Endothelial cell of umbilical vein (primary cell): Measurements from ENCODE around the gene ACSS1. TPM values are rescaled to one million over a fixed set of nuclear protein-coding genes. Genes with fewer than 3 reads are reported as not detected.

ENCODE experiments used
- BruUV-seq: library from RNA; stranded (reverse); fragments of 400-500 nt; replicated peaks from 2 replicates; lab custom pipeline; 2021; lab: Mats Ljungman, UMichigan
- CTCF ChIA-PET: fragments of 300-600, 350-600 bp; sonication (Branson Sonifier 250); formaldehyde crosslinking; loops from one replicate; lab custom pipeline; 2021; ENCODE audit warnings: antibody characterized with exemption, inconsistent platforms; lab: Charles Lee
- POLR2A ChIA-PET: fragments of 300-600, 350-600 bp; sonication (Branson Sonifier 250); formaldehyde crosslinking; loops from one replicate; lab custom pipeline; 2021; ENCODE audit warnings: antibody characterized with exemption, inconsistent platforms; lab: Charles Lee
- DNase-seq: peaks from one replicate; pipeline ENCODE4 v3.0.0-alpha.2; 2011; ENCODE audit warnings: low read depth, low spot score
- FAIRE-seq: peaks from 2 replicates; lab custom pipeline; 2011; peaks lifted over from hg19 to GRCh38; lab: Jason Lieb, UNC
- H2AFZ ChIP-seq: 2 replicates; pipeline ENCODE4 v1.6.0; 2012; ENCODE audit warnings: low read depth, low read length, control low read depth, inconsistent platforms
- H3K27ac ChIP-seq: 2 replicates; pipeline ENCODE4 v1.5.1; 2011; ENCODE audit warnings: low read depth, mild to moderate bottlenecking, control low read depth, low read length, moderate library complexity; ENCODE audit not compliant: insufficient read depth
- H3K27me3 ChIP-seq, 2 experiments: 2 replicates each; pipeline versions ENCODE4 v1.6.0 to v1.6.1; 2011; ENCODE audit warnings: low read length in 2 of 2, mixed read lengths in 1 of 2; ENCODE audit not compliant: control insufficient read depth in 2 of 2, insufficient read depth in 2 of 2
- H3K36me3 ChIP-seq, 2 experiments: 2 replicates in 1 of 2; 3 replicates in 1 of 2; pipeline ENCODE4 v1.5.1; 2011; ENCODE audit warnings: low read length in 2 of 2, mild to moderate bottlenecking in 1 of 2, moderate library complexity in 1 of 2; ENCODE audit not compliant: control insufficient read depth in 2 of 2, insufficient read depth in 2 of 2; ENCODE audit errors: extremely low read depth in 1 of 2
- H3K4me1 ChIP-seq: 3 replicates; pipeline ENCODE4 v1.5.1; 2011; ENCODE audit warnings: mild to moderate bottlenecking, low read length; ENCODE audit not compliant: control insufficient read depth, insufficient read depth; ENCODE audit errors: extremely low read depth
- H3K4me2 ChIP-seq: 2 replicates; pipeline ENCODE4 v1.6.1; 2011; ENCODE audit warnings: low read length, control low read depth, mixed read lengths; ENCODE audit not compliant: insufficient read depth
- H3K4me3 ChIP-seq, 3 experiments: fragments of 200-600 bp in 1 of 3; sonication (generic), shearing (Covaris generic) in 1 of 3; replicated peaks in 1 of 3; 2 replicates each; pipeline ENCODE4 v1.5.1; 2011 to 2016; ENCODE audit warnings: control low read depth in 3 of 3, low read length in 3 of 3, mild to moderate bottlenecking in 2 of 3, inconsistent platforms in 1 of 3, low read depth in 1 of 3, moderate library complexity in 1 of 3; ENCODE audit not compliant: insufficient read depth in 1 of 3
- H3K79me2 ChIP-seq: 2 replicates; pipeline ENCODE4 v1.6.0; 2012; ENCODE audit warnings: low read length, inconsistent platforms; ENCODE audit not compliant: control insufficient read depth, insufficient read depth
- H3K9ac ChIP-seq: replicated peaks from 2 replicates; pipeline ENCODE3; 2011; ENCODE audit warnings: low read length, control low read depth; ENCODE audit not compliant: insufficient read depth; ENCODE audit errors: extremely low read depth
- H3K9me1 ChIP-seq: replicated peaks from 3 replicates; pipeline ENCODE4 v1.6.0; 2011; ENCODE audit warnings: mild to moderate bottlenecking, low read length; ENCODE audit not compliant: control insufficient read depth, insufficient read depth; ENCODE audit errors: extremely low read depth
- H3K9me3 ChIP-seq: replicated peaks from 2 replicates; pipeline ENCODE4 v1.5.1; 2012; ENCODE audit warnings: low read length, inconsistent platforms; ENCODE audit not compliant: control insufficient read depth, insufficient read depth
- H4K20me1 ChIP-seq: replicated peaks from 2 replicates; pipeline ENCODE3; 2011; ENCODE audit warnings: mild to moderate bottlenecking, low read length; ENCODE audit not compliant: control insufficient read depth, insufficient read depth; ENCODE audit errors: extremely low read depth
- EZH2 ChIP-seq: IDR thresholded peaks from 2 replicates; pipeline ENCODE4 v1.6.1; 2012; ENCODE audit warnings: borderline replicate concordance, low read depth, mild to moderate bottlenecking, moderate library complexity, low read length, inconsistent platforms; ENCODE audit not compliant: severe bottlenecking
- FOS ChIP-seq: IDR thresholded peaks from 2 replicates; pipeline ENCODE4 v1.6.1; 2011; ENCODE audit warnings: mild to moderate bottlenecking, low read length, moderate library complexity, borderline replicate concordance; ENCODE audit not compliant: insufficient read depth
- GATA2 ChIP-seq: IDR thresholded peaks from 2 replicates; pipeline ENCODE4 v1.7.0; 2011; ENCODE audit warnings: low read depth, mild to moderate bottlenecking, moderate library complexity, mixed read lengths, low read length; ENCODE audit not compliant: insufficient read length, insufficient read depth
- JUN ChIP-seq: IDR thresholded peaks from 2 replicates; pipeline ENCODE4 v1.6.1; 2011; ENCODE audit warnings: borderline replicate concordance, low read depth; ENCODE audit not compliant: insufficient read length, insufficient read depth
- MYC ChIP-seq: IDR thresholded peaks from one replicate; pipeline ENCODE4 v1.6.1; 2011; ENCODE audit warnings: mild to moderate bottlenecking, low read depth, low read length
- POLR2A ChIP-seq: IDR thresholded peaks from 2 replicates; pipeline ENCODE4 v1.6.1; 2012; ENCODE audit warnings: low read depth, mild to moderate bottlenecking, control low read depth, low read length
- POLR2AphosphoS5 ChIP-seq: IDR thresholded peaks from 2 replicates; pipeline ENCODE4 v1.6.1; 2012; ENCODE audit warnings: low read depth, mild to moderate bottlenecking, control low read depth, low read length, moderate library complexity; ENCODE audit not compliant: insufficient read depth
- dilution Hi-C: fragments of 300-500 bp; cut with MboI; formaldehyde crosslinking; loops from one replicate; pipeline ENCODE4 v1.15.0; 2019; ENCODE audit warnings: low sequenced_read_pairs; ENCODE audit not compliant: extremely low pct_ligation_motif_present
- intact Hi-C: fragments of 100-400 bp; cut with micrococcal nuclease; formaldehyde crosslinking; loops from one replicate; pipeline ENCODE4 v1.10.0; 2022
- polyA plus RNA-seq, 4 experiments: library from polyadenylated mRNA; depleted of rRNA in 3 of 4; stranded (reverse) in 3 of 4; unstranded in 1 of 4; fragments of >200 nt; gene quantifications; 2 replicates each; pipeline versions ENCODE4 v1.2.1 to v1.2.3, GENCODE V29; 2011 to 2012; ENCODE audit warnings: missing spikeins in 1 of 4
- total RNA-seq: library from RNA; stranded (reverse); gene quantifications from 2 replicates; pipeline ENCODE4 v1.2.3, GENCODE V29; 2021
- TF ChIP-seq, protein P1 (sequence below), 2 donors: IDR thresholded peaks; 1 replicate in 1 of 2; 2 replicates in 1 of 2; pipeline ENCODE4 v1.5.1; 2011; ENCODE audit warnings: low read length in 2 of 2, mild to moderate bottlenecking in 2 of 2, moderate library complexity in 2 of 2, control low read depth in 1 of 2, inconsistent platforms in 1 of 2, low read depth in 1 of 2; ENCODE audit not compliant: insufficient read depth in 1 of 2; ENCODE audit errors: extremely low read depth in 1 of 2
- TF ChIP-seq, protein P2 (sequence below): IDR thresholded peaks from 2 replicates; pipeline ENCODE4 v1.6.1; 2011; ENCODE audit not compliant: insufficient read depth, insufficient read length

Gene ACSS1
- total and polyA plus RNA-seq, 2 donors (not counting 3 experiments of a cell fraction or from before 2014, with no cell fraction given): 6.2 to 17.9 TPM

DNA sequence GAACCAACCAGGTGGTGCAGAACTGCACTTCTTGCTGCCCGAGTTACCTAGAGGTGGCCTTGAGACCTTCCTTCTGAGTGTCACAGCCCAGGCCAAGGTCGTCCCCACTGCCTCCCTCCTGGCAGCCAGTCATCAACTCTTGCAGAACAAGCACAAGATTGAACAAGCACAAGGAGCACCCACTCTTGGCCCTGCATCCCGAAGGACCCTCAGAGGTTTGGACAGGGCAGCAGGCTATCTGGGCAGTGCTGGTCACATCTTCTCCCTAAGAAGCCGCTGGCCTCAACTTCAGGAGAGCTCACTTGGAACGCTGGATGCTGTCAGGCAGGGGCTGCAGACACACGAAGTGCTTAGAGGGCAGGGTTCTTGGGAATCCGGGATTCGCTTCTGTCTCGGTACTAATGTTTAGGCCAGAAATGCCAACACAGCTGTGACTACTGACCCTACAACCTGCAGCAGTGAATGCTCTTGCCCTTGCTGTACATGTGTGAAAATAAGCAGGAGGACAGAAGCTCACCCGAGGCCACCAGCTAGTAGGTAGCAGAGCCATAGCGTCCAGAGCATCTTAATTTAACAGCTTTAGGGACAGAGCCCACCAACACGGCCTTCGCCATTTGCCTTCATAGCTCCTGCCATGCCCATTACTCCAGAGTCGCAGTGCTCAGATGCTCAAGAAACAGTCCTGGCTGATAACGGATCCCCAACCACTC, 4.0 kb upstream of the ACSS1 start:
- Histone ChIP-seq H4K20me1 (no peaks in the 10 kb centered on the region), H3K27me3 (peaks cover 15 to 16% of the 10 kb centered on the region in 2 experiments), H3K4me2 (no peak overlapping the region), H2AFZ (no peak overlapping the region), H3K9me1 (no peaks in the 10 kb centered on the region), H3K4me3 (no peak overlapping the region), H3K79me2 (no peaks in the 10 kb centered on the region), H3K4me1 (peaks cover 4% of the 10 kb centered on the region), H3K36me3 (no peaks in the 10 kb centered on the region), H3K27ac (no peak overlapping the region), H3K9me3 (no peaks in the 10 kb centered on the region), H3K9ac (no peak overlapping the region)
- FAIRE-seq (no peak), DNase-seq (no peak)
- intact Hi-C loops (no loop called here), dilution Hi-C loops (no loop called here)
- CTCF ChIA-PET: interaction anchor here (1.1 to 4.4 kb wide), 2 partner anchors 67 to 186 kb away, joined by 3 to 96 read pairs; partner anchors contain the start of genes APMAP and PYGB
- TF ChIP-seq, protein P1, sequence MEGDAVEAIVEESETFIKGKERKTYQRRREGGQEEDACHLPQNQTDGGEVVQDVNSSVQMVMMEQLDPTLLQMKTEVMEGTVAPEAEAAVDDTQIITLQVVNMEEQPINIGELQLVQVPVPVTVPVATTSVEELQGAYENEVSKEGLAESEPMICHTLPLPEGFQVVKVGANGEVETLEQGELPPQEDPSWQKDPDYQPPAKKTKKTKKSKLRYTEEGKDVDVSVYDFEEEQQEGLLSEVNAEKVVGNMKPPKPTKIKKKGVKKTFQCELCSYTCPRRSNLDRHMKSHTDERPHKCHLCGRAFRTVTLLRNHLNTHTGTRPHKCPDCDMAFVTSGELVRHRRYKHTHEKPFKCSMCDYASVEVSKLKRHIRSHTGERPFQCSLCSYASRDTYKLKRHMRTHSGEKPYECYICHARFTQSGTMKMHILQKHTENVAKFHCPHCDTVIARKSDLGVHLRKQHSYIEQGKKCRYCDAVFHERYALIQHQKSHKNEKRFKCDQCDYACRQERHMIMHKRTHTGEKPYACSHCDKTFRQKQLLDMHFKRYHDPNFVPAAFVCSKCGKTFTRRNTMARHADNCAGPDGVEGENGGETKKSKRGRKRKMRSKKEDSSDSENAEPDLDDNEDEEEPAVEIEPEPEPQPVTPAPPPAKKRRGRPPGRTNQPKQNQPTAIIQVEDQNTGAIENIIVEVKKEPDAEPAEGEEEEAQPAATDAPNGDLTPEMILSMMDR (IDR thresholded peaks at IDR 0.05; ENCODE audit: extremely low read depth in 1 of 2, insufficient read depth in 1 of 2, low read depth in 1 of 2, low read length in 2 of 2): no peak
- TF ChIP-seq, protein P2, sequence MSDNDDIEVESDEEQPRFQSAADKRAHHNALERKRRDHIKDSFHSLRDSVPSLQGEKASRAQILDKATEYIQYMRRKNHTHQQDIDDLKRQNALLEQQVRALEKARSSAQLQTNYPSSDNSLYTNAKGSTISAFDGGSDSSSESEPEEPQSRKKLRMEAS: no peak
- BruUV-seq: no TSS peak
- POLR2A ChIA-PET: no interaction called here

DNA sequence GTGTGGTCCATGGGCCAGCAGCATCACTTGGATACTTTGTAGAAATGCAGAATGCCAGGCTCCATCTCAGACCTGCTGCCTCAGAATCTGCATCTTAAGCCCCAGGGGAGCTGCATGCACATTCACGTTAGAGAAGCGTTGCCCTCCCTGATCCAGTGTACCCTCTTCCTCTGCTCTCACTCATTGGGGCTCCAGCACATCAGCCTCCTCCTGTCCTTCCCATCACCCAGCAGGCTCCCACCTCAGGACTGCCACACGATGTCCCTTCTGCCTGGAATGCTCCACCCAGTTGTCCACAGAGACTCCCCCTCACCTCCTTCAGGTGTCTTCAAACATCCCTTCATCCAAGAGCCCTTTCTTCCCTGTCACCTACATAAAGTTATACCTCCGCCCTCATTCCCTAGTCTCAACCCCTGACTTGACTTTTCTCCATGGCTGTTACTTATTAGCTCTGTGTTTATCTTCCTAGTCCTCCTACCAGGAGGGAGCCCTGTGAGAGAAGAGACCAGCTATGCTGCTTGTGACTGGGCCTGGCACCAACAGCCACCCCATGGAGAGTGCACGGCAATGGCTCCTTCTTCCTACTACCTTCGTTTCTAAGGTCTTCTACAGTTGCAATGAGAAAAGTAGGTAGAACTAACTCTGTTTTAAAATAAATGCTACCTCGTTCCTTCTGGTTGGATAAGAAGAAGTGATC, 3.3 kb upstream of the ACSS1 start:
- H3K36me3 ChIP-seq: no peaks in the 10 kb centered on the region
- FAIRE-seq: no peak
- no peak overlapping the region for H2AFZ ChIP-seq
- no peaks in the 10 kb centered on the region for H3K9me3 ChIP-seq
- no peaks in the 10 kb centered on the region for H3K9me1 ChIP-seq
- peaks cover 15 to 16% of the 10 kb centered on the region in 2 experiments for H3K27me3 ChIP-seq
- TF ChIP-seq, protein P2: no peak
- TF ChIP-seq, protein P1 (IDR thresholded peaks at IDR 0.05; ENCODE audit: extremely low read depth in 1 of 2, insufficient read depth in 1 of 2, low read depth in 1 of 2, low read length in 2 of 2): no peak
- TF ChIP-seq MYC (no peak), FOS (no peak), JUN (no peak), POLR2AphosphoS5 (no peak), GATA2 (no peak), EZH2 (no peak), POLR2A (no peak)
- H3K27ac ChIP-seq: no peak overlapping the region
- BruUV-seq: no TSS peak
- H3K9ac ChIP-seq: no peak overlapping the region
- H4K20me1 ChIP-seq: no peaks in the 10 kb centered on the region
- intact Hi-C loops (no loop called here), dilution Hi-C loops (no loop called here)
- peaks cover 7% of the 10 kb centered on the region for H3K4me1 ChIP-seq
- no peak overlapping the region for H3K4me2 ChIP-seq
- ChIA-PET POLR2A (no interaction called here), CTCF (no interaction called here)
- no peak for DNase-seq
- no peak overlapping the region for H3K4me3 ChIP-seq
- no peaks in the 10 kb centered on the region for H3K79me2 ChIP-seq
